Choroid plexus epithelial cell (primary cell): Measurements from ENCODE around the gene SMARCB1.

ENCODE experiments used
- DNase-seq: peaks from one replicate; pipeline ENCODE4 v3.0.0-alpha.2; 2010; ENCODE audit warnings: low read depth
- H3K4me3 ChIP-seq: 2 replicates; pipeline ENCODE4 v1.5.1; 2011; ENCODE audit warnings: low read depth, mild to moderate bottlenecking, control low read depth, low read length, moderate library complexity
- CTCF ChIP-seq: conservative IDR thresholded peaks from 2 replicates; pipeline ENCODE4 v1.5.1; 2011; ENCODE audit warnings: low read depth, mild to moderate bottlenecking, control low read depth, inconsistent platforms, low read length, moderate library complexity

Gene SMARCB1

GRCh38 chr22:23786261-23786710 lies 480 bp upstream of the SMARCB1 start:
- DNase-seq: no peak
- no peak for TF ChIP-seq CTCF
- H3K4me3 ChIP-seq: peak overlapping the region; percentile 93

DNA sequence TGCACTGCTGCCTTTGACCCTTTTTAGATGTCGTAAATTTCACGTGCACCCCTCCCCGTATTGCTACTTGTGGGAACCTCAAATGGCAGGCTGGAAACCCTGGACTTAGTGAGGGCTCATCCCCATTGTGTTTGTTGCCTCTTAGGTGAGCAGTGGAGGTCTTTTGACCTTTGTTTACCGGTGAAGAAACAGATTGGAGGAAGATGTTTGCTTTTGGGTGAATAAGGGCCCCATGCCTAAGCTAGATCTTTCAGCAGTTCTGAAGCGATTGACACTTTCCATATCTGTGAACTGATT lies 782 bp downstream of the SMARCB1 start:
- H3K4me3 ChIP-seq: peak overlapping the region; percentile 93
- no peak for TF ChIP-seq CTCF
- no peak for DNase-seq

DNA sequence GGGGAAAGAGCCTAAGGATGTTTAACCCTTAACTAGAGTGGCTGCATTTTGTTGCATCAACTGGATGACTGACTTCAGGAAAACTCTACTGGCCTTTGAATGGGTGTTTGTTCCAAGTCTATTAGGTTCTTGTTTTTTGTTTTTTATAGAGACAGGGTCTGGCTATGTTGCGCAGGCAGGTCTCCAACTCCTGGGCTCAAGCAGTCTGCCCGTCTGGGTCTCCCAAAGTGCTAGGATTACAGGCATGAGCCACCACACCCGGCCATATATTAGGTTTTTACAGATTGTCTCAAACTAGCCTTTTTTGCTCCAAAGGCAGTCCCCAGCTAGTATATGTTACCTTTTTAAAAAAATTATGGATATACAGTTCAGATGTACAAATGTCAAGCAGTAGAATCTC lies 1.1 kb downstream of the SMARCB1 start:
- TF ChIP-seq CTCF: no peak
- no peak for DNase-seq
- peak overlapping the region; percentile 93 for H3K4me3 ChIP-seq

DNA sequence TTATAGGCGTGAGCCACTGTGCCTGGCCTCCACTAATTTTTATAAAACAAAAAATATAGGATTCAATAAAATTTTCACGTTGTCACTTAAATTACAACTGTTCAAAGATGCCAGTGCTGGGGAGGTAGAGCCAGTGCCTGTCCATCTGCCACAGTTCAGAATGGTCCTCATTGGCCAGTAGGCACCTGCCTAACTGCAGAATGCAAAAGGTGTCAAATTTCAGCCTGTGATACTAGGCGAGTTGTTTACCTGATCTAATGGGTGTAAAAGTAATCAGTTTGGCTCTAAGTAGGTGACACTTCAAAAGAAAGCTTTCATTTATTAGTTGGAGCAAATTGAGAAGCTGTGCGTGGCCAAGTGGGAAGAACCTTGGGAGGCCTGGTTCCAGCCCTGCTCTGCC lies 2.4 kb downstream of the SMARCB1 start:
- H3K4me3 ChIP-seq: no peak overlapping the region
- no peak for DNase-seq
- no peak for TF ChIP-seq CTCF

DNA sequence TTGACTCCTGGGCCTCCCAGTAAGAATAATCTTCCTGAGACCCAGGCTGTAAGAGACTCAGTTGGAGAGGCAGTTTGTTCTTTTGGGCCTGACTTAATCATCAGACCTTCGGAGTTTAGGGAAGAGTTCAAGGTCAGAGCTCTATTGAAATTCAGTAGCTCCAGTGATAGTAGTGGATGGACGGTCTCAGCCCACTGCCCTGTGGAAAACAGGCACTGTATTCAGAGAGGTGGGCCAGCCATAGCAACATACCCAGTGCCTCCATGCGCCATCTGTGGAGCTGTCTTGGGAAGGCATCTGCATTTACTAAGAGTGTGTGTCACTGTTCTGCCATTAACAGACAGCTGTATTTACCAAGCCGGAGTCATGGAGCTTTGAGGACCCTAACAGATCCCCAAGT lies 2.9 kb downstream of the SMARCB1 start:
- peak; percentile 9 for TF ChIP-seq CTCF
- H3K4me3 ChIP-seq: no peak overlapping the region
- DNase-seq: no peak

DNA sequence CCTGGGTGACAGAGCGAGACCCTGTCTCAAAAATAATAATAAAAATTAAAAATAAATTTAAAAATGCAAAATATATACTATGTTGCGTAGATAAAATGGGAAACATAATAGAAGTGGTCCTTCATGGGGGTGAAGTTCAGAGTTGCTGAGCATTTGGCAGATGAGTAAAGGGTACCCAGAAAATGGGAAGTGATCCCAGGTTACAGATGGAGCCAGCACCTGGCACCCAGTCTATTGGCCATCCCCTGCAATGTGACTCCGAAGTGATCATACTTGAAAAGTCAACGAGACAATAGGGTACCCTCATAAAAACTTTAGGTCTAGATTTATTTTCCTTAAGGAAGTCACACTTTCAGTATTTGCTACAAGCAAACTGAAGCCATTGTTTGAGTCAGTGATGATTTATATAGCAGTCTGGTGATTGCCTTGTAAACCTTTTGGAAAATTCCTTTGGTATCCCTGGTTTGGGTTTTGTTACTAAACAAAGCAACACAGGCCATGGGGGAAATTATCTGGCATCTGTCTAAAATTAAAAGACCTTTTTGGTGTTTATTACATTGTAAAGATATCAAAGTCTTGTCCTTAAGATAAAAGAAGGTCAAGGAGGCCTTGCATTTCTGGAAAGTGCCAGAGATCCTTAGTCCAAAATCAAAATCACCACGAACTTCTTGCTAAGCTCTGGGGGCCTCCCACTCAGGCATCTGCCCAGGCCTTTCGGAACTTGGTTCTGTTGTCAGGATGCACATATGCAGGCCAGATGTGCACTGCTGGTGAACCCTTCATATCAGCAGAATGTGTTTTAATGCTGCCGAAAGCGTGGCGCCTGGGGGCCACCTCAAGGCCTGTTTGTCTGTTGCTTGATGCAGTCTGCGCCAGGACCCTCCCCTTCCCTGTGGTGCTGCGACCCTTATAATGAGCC lies 4.3 kb downstream of the SMARCB1 start:
- TF ChIP-seq CTCF: no peak
- no peak overlapping the region for H3K4me3 ChIP-seq
- DNase-seq: peak; percentile 89
